Lower leg skin (tissue), 4 donors: ENCODE measurements around the gene GABPB2. TPM values are rescaled to one million over a fixed set of nuclear protein-coding genes. Genes with fewer than 3 reads are reported as not detected.

ENCODE experiments used
- DNase-seq, 2 donors: peaks; one replicate each; pipeline ENCODE4 v3.0.0-alpha.2; 2019; ENCODE audit warnings: low spot score in 2 of 2
- H3K4me3 ChIP-seq: fragments of 200-600 bp; sonication (generic); 2 replicates; pipeline ENCODE4 v1.5.1; 2017; ENCODE audit warnings: mild to moderate bottlenecking, low read depth; ENCODE audit not compliant: poor library complexity, severe bottlenecking
- POLR2A ChIP-seq, 2 donors: fragments of 450-650 bp; IDR thresholded peaks; one replicate each; pipeline ENCODE4 v1.6.1; 2016 to 2017; ENCODE audit warnings: antibody characterized with exemption in 2 of 2, mild to moderate bottlenecking in 1 of 2, moderate library complexity in 1 of 2
- WGBS, 2 donors: methylation state at CpG; one replicate each; pipeline ENCODE4 v1.1.5; 2018; 5-methylcytosine and 5-hydroxymethylcytosine counted together
- intact Hi-C: fragments of 100-400 bp; cut with DNase I; formaldehyde crosslinking; loops from one replicate; pipeline ENCODE4 v1.15.0; 2023; ENCODE audit warnings: low total_unique reads
- total RNA-seq, 4 donors: library from RNA; depleted of rRNA; stranded (reverse); fragments of >200 nt; gene quantifications; one replicate each; pipeline ENCODE4 v1.1.0, GENCODE V29; 2016
- TF ChIP-seq, protein P1 (sequence below), 3 donors: fragments of 450-650 bp; IDR thresholded peaks; one replicate each; pipeline ENCODE4 v1.5.1; 2016; ENCODE audit warnings: antibody characterized with exemption in 3 of 3, mild to moderate bottlenecking in 3 of 3, moderate library complexity in 2 of 3

Gene GABPB2
- total RNA-seq, result 10 to 100 TPM in 2 of 4 donors, 1 to 10 TPM in 2; 8.1 to 16.6 (median 11.0) TPM

DNA sequence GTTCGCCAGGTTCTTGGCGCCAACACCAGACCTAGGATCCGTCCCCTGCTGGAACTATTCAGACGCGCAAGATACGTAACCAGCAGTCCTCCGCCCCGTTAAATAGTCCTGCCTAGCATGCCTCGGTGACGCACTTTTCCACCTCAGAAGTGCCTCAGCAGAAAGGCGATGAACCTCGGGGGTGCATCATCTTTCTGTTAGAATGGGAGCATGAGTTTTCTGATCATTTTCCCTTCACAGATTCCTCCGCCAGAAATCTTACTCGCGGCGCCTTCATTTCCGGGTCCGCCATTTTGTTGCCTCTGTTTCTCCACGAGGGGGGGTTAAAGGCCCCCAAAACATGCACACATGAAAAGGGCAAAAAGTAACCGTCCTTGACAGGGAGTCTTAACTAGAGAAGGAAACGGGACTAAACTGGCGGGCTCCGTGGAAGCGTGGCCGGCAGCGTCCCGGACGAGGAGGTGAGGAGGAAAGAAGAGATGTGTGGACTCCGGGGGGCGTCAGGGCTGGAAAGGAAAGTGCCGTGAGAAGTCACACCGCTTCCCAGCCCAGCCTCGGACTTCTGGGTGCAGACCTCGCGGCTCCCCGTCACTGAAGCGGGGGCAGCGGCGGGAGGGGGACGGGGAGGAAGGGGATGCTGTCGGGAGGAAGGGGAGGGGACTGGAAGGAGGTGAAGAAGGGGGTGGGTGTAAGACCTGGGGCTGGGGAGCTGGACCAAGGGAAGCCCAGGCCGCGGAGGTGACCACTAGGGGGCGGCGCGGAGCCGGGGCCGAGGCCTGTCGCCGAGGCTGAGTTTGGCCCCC lies at the start of gene GABPB2:
Gene GABPB2 (plus strand): TSS at position 288 of the 803 bp plus-strand sequence. CDS start 17,429 bp downstream, outside the sequence.
- DNase-seq, result peak; percentile 91 to 98
- WGBS, 2 donors, result 1% methylated on average over 47 to 50 of the region's 50 CpGs
- TF ChIP-seq, protein P1, sequence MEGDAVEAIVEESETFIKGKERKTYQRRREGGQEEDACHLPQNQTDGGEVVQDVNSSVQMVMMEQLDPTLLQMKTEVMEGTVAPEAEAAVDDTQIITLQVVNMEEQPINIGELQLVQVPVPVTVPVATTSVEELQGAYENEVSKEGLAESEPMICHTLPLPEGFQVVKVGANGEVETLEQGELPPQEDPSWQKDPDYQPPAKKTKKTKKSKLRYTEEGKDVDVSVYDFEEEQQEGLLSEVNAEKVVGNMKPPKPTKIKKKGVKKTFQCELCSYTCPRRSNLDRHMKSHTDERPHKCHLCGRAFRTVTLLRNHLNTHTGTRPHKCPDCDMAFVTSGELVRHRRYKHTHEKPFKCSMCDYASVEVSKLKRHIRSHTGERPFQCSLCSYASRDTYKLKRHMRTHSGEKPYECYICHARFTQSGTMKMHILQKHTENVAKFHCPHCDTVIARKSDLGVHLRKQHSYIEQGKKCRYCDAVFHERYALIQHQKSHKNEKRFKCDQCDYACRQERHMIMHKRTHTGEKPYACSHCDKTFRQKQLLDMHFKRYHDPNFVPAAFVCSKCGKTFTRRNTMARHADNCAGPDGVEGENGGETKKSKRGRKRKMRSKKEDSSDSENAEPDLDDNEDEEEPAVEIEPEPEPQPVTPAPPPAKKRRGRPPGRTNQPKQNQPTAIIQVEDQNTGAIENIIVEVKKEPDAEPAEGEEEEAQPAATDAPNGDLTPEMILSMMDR (IDR thresholded peaks at IDR 0.05), result peak in 1 of 3 donors; percentile 11
- no peak for TF ChIP-seq POLR2A (IDR thresholded peaks at IDR 0.05)
- intact Hi-C loops, result no loop called here
- peak within 1 kb of the TSS; percentile 78 for H3K4me3 ChIP-seq

DNA sequence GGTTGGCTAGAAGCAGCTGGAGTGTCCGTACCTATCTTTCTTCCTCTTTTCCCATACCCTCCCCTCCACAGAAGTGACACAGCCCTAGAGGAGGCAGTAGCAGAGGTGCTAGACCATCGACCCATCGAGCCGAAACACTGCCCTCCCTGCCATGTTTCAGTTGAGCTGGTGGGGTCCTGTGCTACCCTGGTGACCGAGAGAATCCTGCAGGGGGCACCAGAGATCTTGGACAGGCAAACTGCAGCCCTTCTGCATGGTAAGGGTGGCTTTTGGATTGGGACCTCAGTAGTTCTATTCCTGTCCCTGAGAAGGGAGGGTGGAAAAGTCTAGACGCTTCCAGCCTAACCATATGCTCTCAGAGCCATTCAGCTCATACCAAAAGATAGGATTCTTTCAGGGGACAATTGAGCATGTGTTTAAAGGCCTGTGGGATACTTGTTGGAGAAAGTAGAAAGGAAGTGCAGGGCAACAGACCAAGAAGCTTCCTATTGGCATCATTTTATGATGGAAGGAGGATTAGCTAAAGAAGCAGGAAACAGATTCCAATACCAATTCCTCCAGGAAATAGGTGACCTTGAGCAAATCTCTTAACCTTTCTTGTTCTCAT lies 45.9 kb upstream of the GABPB2 start:
- TF ChIP-seq POLR2A (IDR thresholded peaks at IDR 0.05), result no peak
- TF ChIP-seq, protein P1 (IDR thresholded peaks at IDR 0.05), result peak in 1 of 3 donors; percentile 13
- H3K4me3 ChIP-seq, result no peak overlapping the region
- peak; percentile 73 to 93 for DNase-seq
- 23 to 26% methylated on average over 6 of the region's 6 CpGs for WGBS, 2 donors
- intact Hi-C loops, result loop anchor here (5.0 kb wide), 1 partner anchor 133 kb away; the partner anchor contains the start of gene TNFAIP8L2

DNA sequence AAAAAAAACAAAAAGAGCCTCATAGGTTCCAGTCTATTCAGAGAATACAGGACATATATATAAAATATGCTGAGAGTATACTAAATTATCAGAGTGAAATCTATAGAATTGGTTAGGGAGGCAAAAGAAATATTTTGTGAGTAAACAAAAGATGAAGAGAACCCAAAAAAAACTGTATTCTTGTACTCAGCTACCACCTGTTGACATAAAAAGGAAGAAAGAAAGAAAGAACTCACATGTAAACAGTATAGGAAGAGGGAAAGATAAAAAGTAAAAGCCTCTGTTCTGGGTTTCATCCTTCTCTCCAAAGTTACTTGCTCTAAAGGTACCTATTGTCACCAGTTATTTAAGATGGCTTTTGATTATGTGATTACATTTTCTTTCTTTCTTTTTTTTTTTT lies 44.1 kb upstream of the GABPB2 start:
- intact Hi-C loops, result no loop called here
- no peak overlapping the region for H3K4me3 ChIP-seq
- no peak for DNase-seq
- TF ChIP-seq, protein P1 (IDR thresholded peaks at IDR 0.05), result no peak
- no peak for TF ChIP-seq POLR2A (IDR thresholded peaks at IDR 0.05)

DNA sequence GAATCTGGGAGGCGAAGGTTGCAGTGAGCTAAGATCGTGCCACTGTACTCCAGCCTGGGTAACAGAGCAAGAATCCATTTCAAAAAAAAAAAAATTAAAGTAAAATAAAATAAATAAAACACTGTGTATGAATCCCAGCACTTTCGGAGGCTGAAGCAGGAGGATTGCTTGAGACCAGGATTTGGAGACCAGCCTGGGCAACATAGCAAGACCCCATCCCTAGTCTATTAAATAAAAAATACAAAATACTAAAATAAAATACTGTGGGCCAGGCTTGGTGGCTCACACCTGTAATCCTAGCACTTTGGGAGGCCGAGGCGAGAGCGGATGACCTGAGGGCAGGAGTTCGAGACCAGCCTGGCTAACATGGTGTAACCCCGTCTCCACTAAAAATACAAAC lies 38.4 kb upstream of the GABPB2 start:
- H3K4me3 ChIP-seq, result no peak overlapping the region
- intact Hi-C loops, result no loop called here
- no peak for DNase-seq
- 97 to 98% methylated on average over 8 of the region's 8 CpGs for WGBS, 2 donors
- TF ChIP-seq, protein P1 (IDR thresholded peaks at IDR 0.05), result no peak
- no peak for TF ChIP-seq POLR2A (IDR thresholded peaks at IDR 0.05)

DNA sequence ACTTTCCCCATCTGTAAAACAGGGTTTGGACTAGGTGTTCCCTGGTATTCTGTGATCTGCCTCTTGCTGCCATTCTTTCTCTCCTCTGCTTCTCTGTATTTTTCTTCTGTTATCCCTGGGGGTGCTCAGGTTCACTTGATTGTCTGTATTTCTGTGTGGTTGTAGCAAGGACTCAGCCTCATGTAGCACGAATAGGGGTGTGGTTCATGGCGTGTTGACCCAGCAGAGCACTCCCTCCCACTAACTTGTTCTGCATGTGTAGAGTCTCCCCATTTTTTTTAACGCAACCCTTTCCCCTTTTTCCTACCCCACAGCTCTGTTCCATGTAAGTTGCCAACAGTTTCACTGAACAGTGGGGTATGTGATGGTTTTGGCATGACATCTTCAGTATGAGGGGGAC lies 35.4 kb upstream of the GABPB2 start:
- WGBS, 2 donors, result 51 to 69% methylated on average over 3 of the region's 3 CpGs
- TF ChIP-seq POLR2A (IDR thresholded peaks at IDR 0.05), result no peak
- TF ChIP-seq, protein P1 (IDR thresholded peaks at IDR 0.05), result no peak
- intact Hi-C loops, result no loop called here
- DNase-seq, result no peak
- H3K4me3 ChIP-seq, result no peak overlapping the region
